ENCODE results near the gene MPPE1. TPM values are rescaled to one million over a fixed set of nuclear protein-coding genes. Genes with fewer than 3 reads are reported as not detected.

Gene MPPE1
- total and polyA plus RNA-seq, 9 of the 15 experiments (the other 6 are each of a cell fraction or from before 2014, with no cell fraction given): 10.7 to 19.5 (median 13.3) TPM

DNA sequence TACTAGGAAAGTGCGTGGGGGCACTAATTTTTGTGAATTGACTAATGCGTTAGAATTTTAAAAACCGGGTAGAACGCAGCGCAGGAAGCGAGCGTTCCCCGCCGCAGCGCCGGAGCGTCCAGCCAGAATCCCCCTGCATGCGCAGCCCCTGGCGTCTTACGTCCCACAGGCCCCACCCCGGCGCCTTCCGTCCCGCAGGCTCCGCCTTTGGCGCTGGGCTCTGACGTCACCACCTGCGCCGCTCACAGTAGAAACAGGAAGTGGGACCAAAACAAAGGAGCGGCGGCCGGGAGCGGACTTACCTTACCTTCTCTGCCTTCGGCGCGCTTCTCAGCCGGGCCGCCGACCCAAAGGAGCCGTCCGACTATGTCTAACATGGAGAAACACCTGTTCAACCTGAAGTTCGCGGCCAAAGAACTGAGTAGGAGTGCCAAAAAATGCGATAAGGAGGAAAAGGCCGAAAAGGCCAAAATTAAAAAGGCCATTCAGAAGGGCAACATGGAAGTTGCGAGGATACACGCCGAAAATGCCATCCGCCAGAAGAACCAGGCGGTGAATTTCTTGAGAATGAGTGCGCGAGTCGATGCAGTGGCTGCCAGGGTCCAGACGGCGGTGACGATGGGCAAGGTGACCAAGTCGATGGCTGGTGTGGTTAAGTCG, 56.8 kb downstream of the MPPE1 start, which contains the start of gene CHMP1B (continued):
- TF ChIP-seq ZBTB40 (IDR thresholded peaks at IDR 0.05): peak; percentile 42; the same call in 1 of the 2 replicates
- no peak for TF ChIP-seq ZBTB40 (CRISPR knock-in tag; IDR thresholded peaks at IDR 0.05)
- peak; percentile 91 for TF ChIP-seq POLR2H (tag; IDR thresholded peaks at IDR 0.05; ENCODE audit: low read depth)
- TF ChIP-seq NUFIP1 (IDR thresholded peaks at IDR 0.05; ENCODE audit: partially characterized antibody): no peak
- no peak for TF ChIP-seq PRMT5 (CRISPR knock-in tag; IDR thresholded peaks at IDR 0.05)
- peak; percentile 5; the same call in 1 of the 2 replicates for TF ChIP-seq EP300 (IDR thresholded peaks at IDR 0.05; ENCODE audit: low read length)
- TF ChIP-seq SMARCE1 (IDR thresholded peaks at IDR 0.05): no peak
- TF ChIP-seq TBL1XR1 (IDR thresholded peaks at IDR 0.05; ENCODE audit: low read length in 2 of 2): peak in 1 of 2 experiments; percentile 94; a peak in 2 of 4 replicates
- no peak for TF ChIP-seq RBM22 (IDR thresholded peaks at IDR 0.05; ENCODE audit: low read depth, low read length, poor library complexity, severe bottlenecking)
- no peak for TF ChIP-seq ZBTB17 (CRISPR knock-in tag; IDR thresholded peaks at IDR 0.05)
- TF ChIP-seq HDGF (IDR thresholded peaks at IDR 0.05): no peak
- TF ChIP-seq MIER1 (IDR thresholded peaks at IDR 0.05; ENCODE audit: low read depth): no peak
- TF ChIP-seq BRF1 (IDR thresholded peaks at IDR 0.05; ENCODE audit: borderline replicate concordance, extremely low read depth, insufficient read length): no peak
- no peak for TF ChIP-seq ARID3B (CRISPR knock-in tag; IDR thresholded peaks at IDR 0.05; ENCODE audit: borderline replicate concordance)
- TF ChIP-seq ZNF507 (tag; conservative IDR thresholded peaks at IDR 0.05): no peak
- peak; percentile 48; the same call in 1 of the 2 replicates for TF ChIP-seq MXI1 (IDR thresholded peaks at IDR 0.05; ENCODE audit: low read depth, low read length)
- TF ChIP-seq ZNF165 (CRISPR knock-in tag; IDR thresholded peaks at IDR 0.05; ENCODE audit: borderline replicate concordance): no peak
- TF ChIP-seq SP1 (CRISPR knock-in tag; IDR thresholded peaks at IDR 0.05): peak; percentile 80
- no peak for TF ChIP-seq HMG20B (CRISPR knock-in tag; IDR thresholded peaks at IDR 0.05)
